ENCODE measurements around the gene OTOS.

The OTOS gene

GRCh38 chr2:240133401-240133800 lies 7.1 kb downstream of the OTOS start:
- Histone ChIP-seq H2BK5ac (ENCODE audit: low read length) (no peak overlapping the region), H3K4ac (ENCODE audit: low read length) (no peak overlapping the region), H3K4me3 (ENCODE audit: low read length in 2 of 2) (no peak overlapping the region), H2BK15ac (ENCODE audit: low read length) (no peak overlapping the region), H2AFZ (ENCODE audit: low read length) (no peak overlapping the region), H3K27ac (replicated peaks; ENCODE audit: low read length) (no peak overlapping the region), H3K18ac (ENCODE audit: low read length) (no peak overlapping the region), H3K27me3 (ENCODE audit: control insufficient read depth in 3 of 3, insufficient read depth in 3 of 3, low read depth in 1 of 3, low read length in 3 of 3) (peaks cover 0 to 12% (median 0%) of the 10 kb centered on the region in 3 experiments), H2BK12ac (ENCODE audit: low read length) (no peak overlapping the region), H3K4me2 (ENCODE audit: insufficient read depth, low read length, poor library complexity, severe bottlenecking) (no peak overlapping the region), H4K8ac (ENCODE audit: low read depth, low read length) (no peak overlapping the region), H2AK5ac (ENCODE audit: low read depth, low read length) (no peak overlapping the region), H3K4me1 (ENCODE audit: control insufficient read depth in 2 of 2, insufficient read depth in 1 of 2, low read depth in 1 of 2, low read length in 2 of 2) (peaks cover 6 to 12% of the 10 kb centered on the region in 2 donors), H3K9ac (ENCODE audit: low read depth, low read length, poor library complexity) (no peak overlapping the region), H3K79me1 (ENCODE audit: low read depth, low read length) (peaks cover 18% of the 10 kb centered on the region), H4K91ac (ENCODE audit: low read depth, low read length, poor library complexity) (no peak overlapping the region), H3K23ac (ENCODE audit: low read depth, low read length, poor library complexity) (no peak overlapping the region), H2BK120ac (ENCODE audit: low read depth, low read length) (no peak overlapping the region), H3K14ac (ENCODE audit: low read length) (no peak overlapping the region), H3K9me3 (replicated peaks in 1 of 2; ENCODE audit: control insufficient read depth in 2 of 2, insufficient read depth in 1 of 2, low read depth in 1 of 2, low read length in 2 of 2) (peaks cover 0 to 2% of the 10 kb centered on the region in 2 donors), H3K36me3 (replicated peaks in 1 of 2; ENCODE audit: control insufficient read depth in 2 of 2, insufficient read depth in 2 of 2, low read length in 2 of 2) (peaks cover 41 to 56% of the 10 kb centered on the region in 2 donors)
- DNase-seq (ENCODE audit: low spot score), result no peak
- WGBS, 2 donors (ENCODE audit: extremely low coverage in 2 of 2, insufficient read length in 2 of 2, insufficient replicate concordance in 1 of 2), result no CpG with 5 or more reads among the region's 10 CpGs

GRCh38 chr2:240132651-240132980 lies 7.8 kb downstream of the OTOS start:
- H2AFZ ChIP-seq (ENCODE audit: low read length), result no peak overlapping the region
- H3K4me1 ChIP-seq (ENCODE audit: control insufficient read depth in 2 of 2, insufficient read depth in 1 of 2, low read depth in 1 of 2, low read length in 2 of 2), result peaks cover 6 to 12% of the 10 kb centered on the region in 2 donors
- no peak overlapping the region for H3K4me2 ChIP-seq (ENCODE audit: insufficient read depth, low read length, poor library complexity, severe bottlenecking)
- H2BK5ac ChIP-seq (ENCODE audit: low read length), result no peak overlapping the region
- no CpG with 5 or more reads among the region's 5 CpGs for WGBS, 2 donors (ENCODE audit: extremely low coverage in 2 of 2, insufficient read length in 2 of 2, insufficient replicate concordance in 1 of 2)
- peaks cover 47 to 64% of the 10 kb centered on the region in 2 donors for H3K36me3 ChIP-seq (replicated peaks in 1 of 2; ENCODE audit: control insufficient read depth in 2 of 2, insufficient read depth in 2 of 2, low read length in 2 of 2)
- H2BK15ac ChIP-seq (ENCODE audit: low read length), result no peak overlapping the region
- no peak overlapping the region for H2BK12ac ChIP-seq (ENCODE audit: low read length)
- no peak overlapping the region for H3K4me3 ChIP-seq (ENCODE audit: low read length in 2 of 2)
- H3K9me3 ChIP-seq (replicated peaks in 1 of 2; ENCODE audit: control insufficient read depth in 2 of 2, insufficient read depth in 1 of 2, low read depth in 1 of 2, low read length in 2 of 2), result peaks cover 0 to 2% of the 10 kb centered on the region in 2 donors
- no peak overlapping the region for H3K9ac ChIP-seq (ENCODE audit: low read depth, low read length, poor library complexity)
- no peak for DNase-seq (ENCODE audit: low spot score)
- no peak overlapping the region for H2BK120ac ChIP-seq (ENCODE audit: low read depth, low read length)
- no peak overlapping the region for H2AK5ac ChIP-seq (ENCODE audit: low read depth, low read length)
- H3K4ac ChIP-seq (ENCODE audit: low read length), result no peak overlapping the region
- no peak overlapping the region for H4K8ac ChIP-seq (ENCODE audit: low read depth, low read length)
- no peak overlapping the region for H3K18ac ChIP-seq (ENCODE audit: low read length)
- H3K14ac ChIP-seq (ENCODE audit: low read length), result no peak overlapping the region
- H3K27me3 ChIP-seq (ENCODE audit: control insufficient read depth in 3 of 3, insufficient read depth in 3 of 3, low read depth in 1 of 3, low read length in 3 of 3), result peaks cover 0 to 9% (median 0%) of the 10 kb centered on the region in 3 experiments
- H4K91ac ChIP-seq (ENCODE audit: low read depth, low read length, poor library complexity), result no peak overlapping the region
- no peak overlapping the region for H3K27ac ChIP-seq (replicated peaks; ENCODE audit: low read length)
- no peak overlapping the region for H3K23ac ChIP-seq (ENCODE audit: low read depth, low read length, poor library complexity)
- H3K79me1 ChIP-seq (ENCODE audit: low read depth, low read length), result peaks cover 18% of the 10 kb centered on the region

DNA sequence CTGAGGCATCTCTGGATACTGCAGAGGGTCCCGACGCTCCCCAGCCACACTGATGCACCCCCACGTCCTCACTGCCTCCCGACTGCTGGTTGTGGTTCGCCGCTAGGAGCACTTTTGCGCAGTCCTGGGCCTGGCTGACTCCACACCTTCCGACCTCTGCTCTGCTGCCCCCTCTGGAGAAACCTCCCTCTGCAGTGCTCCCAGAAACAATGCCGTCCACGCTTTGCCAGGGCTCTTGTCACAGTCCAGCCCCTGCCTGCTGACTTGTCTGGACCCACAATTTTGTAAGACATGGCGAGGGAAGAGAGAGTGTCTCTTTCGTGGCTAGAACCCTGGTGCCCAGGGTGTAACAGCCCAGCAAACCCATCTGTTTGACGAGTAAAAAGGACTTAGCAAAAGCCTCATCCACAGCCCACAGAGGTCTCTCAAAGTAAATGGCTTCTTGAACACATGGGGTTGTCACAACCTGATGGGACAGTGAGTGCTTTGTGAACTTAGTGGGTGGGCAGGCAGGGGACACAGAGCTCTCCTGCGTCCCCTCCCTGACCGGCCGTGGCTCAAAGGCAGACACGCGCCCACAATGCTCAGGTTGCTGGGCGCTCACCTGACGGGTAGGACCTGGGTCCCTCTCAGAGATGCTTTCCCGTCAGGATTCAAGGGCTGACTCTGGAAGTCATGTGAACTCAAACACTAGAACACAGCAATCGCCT lies 8.4 kb downstream of the OTOS start:
- Histone ChIP-seq H3K23ac (ENCODE audit: low read depth, low read length, poor library complexity) (no peak overlapping the region), H2BK120ac (ENCODE audit: low read depth, low read length) (no peak overlapping the region), H3K9ac (ENCODE audit: low read depth, low read length, poor library complexity) (no peak overlapping the region), H3K36me3 (replicated peaks in 1 of 2; ENCODE audit: control insufficient read depth in 2 of 2, insufficient read depth in 2 of 2, low read length in 2 of 2) (peaks cover 47 to 69% of the 10 kb centered on the region in 2 donors), H2AFZ (ENCODE audit: low read length) (no peak overlapping the region), H3K27me3 (ENCODE audit: control insufficient read depth in 3 of 3, insufficient read depth in 3 of 3, low read depth in 1 of 3, low read length in 3 of 3) (peaks cover 0 to 8% (median 0%) of the 10 kb centered on the region in 3 experiments), H3K4me3 (ENCODE audit: low read length in 2 of 2) (no peak overlapping the region), H2BK15ac (ENCODE audit: low read length) (no peak overlapping the region), H3K27ac (replicated peaks; ENCODE audit: low read length) (no peak overlapping the region), H3K4me1 (ENCODE audit: control insufficient read depth in 2 of 2, insufficient read depth in 1 of 2, low read depth in 1 of 2, low read length in 2 of 2) (peaks cover 6 to 12% of the 10 kb centered on the region in 2 donors), H4K8ac (ENCODE audit: low read depth, low read length) (no peak overlapping the region), H2BK12ac (ENCODE audit: low read length) (no peak overlapping the region), H3K9me3 (replicated peaks in 1 of 2; ENCODE audit: control insufficient read depth in 2 of 2, insufficient read depth in 1 of 2, low read depth in 1 of 2, low read length in 2 of 2) (peaks cover 0 to 2% of the 10 kb centered on the region in 2 donors), H2AK5ac (ENCODE audit: low read depth, low read length) (no peak overlapping the region), H3K79me1 (ENCODE audit: low read depth, low read length) (peaks cover 18% of the 10 kb centered on the region), H3K14ac (ENCODE audit: low read length) (no peak overlapping the region), H4K91ac (ENCODE audit: low read depth, low read length, poor library complexity) (no peak overlapping the region), H3K4ac (ENCODE audit: low read length) (no peak overlapping the region), H2BK5ac (ENCODE audit: low read length) (no peak overlapping the region), H3K18ac (ENCODE audit: low read length) (no peak overlapping the region), H3K4me2 (ENCODE audit: insufficient read depth, low read length, poor library complexity, severe bottlenecking) (no peak overlapping the region)
- WGBS, 2 donors (ENCODE audit: extremely low coverage in 2 of 2, insufficient read length in 2 of 2, insufficient replicate concordance in 1 of 2), result no CpG with 5 or more reads among the region's 22 CpGs
- DNase-seq (ENCODE audit: low spot score), result no peak

DNA sequence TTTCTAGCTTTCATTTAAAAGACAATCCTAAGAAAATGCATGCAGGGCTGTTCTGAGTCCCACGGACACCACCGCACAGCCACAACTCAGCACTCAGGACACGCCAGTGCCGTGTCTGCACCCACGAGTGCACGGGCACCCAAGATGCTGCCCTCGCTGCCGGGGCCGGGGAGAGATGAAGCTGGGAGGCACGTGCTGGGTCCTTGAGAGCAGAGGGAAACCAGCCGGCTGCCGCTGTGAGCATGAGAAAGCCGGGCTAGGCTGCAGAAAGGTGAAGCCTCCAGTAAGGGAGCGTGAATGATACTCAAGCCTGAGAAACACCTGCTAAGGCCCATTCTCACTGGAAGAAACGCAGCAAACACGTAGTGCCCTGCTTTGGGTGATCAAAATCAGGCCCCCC lies 9.2 kb downstream of the OTOS start:
- no peak for DNase-seq (ENCODE audit: low spot score)
- no peak overlapping the region for H3K23ac ChIP-seq (ENCODE audit: low read depth, low read length, poor library complexity)
- no peak overlapping the region for H3K14ac ChIP-seq (ENCODE audit: low read length)
- H4K8ac ChIP-seq (ENCODE audit: low read depth, low read length), result no peak overlapping the region
- H3K9me3 ChIP-seq (replicated peaks in 1 of 2; ENCODE audit: control insufficient read depth in 2 of 2, insufficient read depth in 1 of 2, low read depth in 1 of 2, low read length in 2 of 2), result no peaks in the 10 kb centered on the region
- H3K4me2 ChIP-seq (ENCODE audit: insufficient read depth, low read length, poor library complexity, severe bottlenecking), result no peak overlapping the region
- H2AK5ac ChIP-seq (ENCODE audit: low read depth, low read length), result no peak overlapping the region
- H2BK120ac ChIP-seq (ENCODE audit: low read depth, low read length), result no peak overlapping the region
- H3K4ac ChIP-seq (ENCODE audit: low read length), result no peak overlapping the region
- H3K27me3 ChIP-seq (ENCODE audit: control insufficient read depth in 3 of 3, insufficient read depth in 3 of 3, low read depth in 1 of 3, low read length in 3 of 3), result no peaks in the 10 kb centered on the region
- H3K9ac ChIP-seq (ENCODE audit: low read depth, low read length, poor library complexity), result no peak overlapping the region
- no peak overlapping the region for H3K18ac ChIP-seq (ENCODE audit: low read length)
- H2AFZ ChIP-seq (ENCODE audit: low read length), result no peak overlapping the region
- H3K79me1 ChIP-seq (ENCODE audit: low read depth, low read length), result peaks cover 18% of the 10 kb centered on the region
- peaks cover 6 to 12% of the 10 kb centered on the region in 2 donors for H3K4me1 ChIP-seq (ENCODE audit: control insufficient read depth in 2 of 2, insufficient read depth in 1 of 2, low read depth in 1 of 2, low read length in 2 of 2)
- H2BK5ac ChIP-seq (ENCODE audit: low read length), result no peak overlapping the region
- WGBS, 2 donors (ENCODE audit: extremely low coverage in 2 of 2, insufficient read length in 2 of 2, insufficient replicate concordance in 1 of 2), result no CpG with 5 or more reads among the region's 16 CpGs
- no peak overlapping the region for H3K27ac ChIP-seq (replicated peaks; ENCODE audit: low read length)
- no peak overlapping the region for H2BK15ac ChIP-seq (ENCODE audit: low read length)
- no peak overlapping the region for H3K4me3 ChIP-seq (ENCODE audit: low read length in 2 of 2)
- H3K36me3 ChIP-seq (replicated peaks in 1 of 2; ENCODE audit: control insufficient read depth in 2 of 2, insufficient read depth in 2 of 2, low read length in 2 of 2), result peaks cover 47 to 74% of the 10 kb centered on the region in 2 donors
- no peak overlapping the region for H4K91ac ChIP-seq (ENCODE audit: low read depth, low read length, poor library complexity)
- no peak overlapping the region for H2BK12ac ChIP-seq (ENCODE audit: low read length)

All from neuronal stem cell (in vitro differentiated cells).